HepG2 (cell line): Measurements from ENCODE around the gene SRP14. TPM values are rescaled to one million over a fixed set of nuclear protein-coding genes. Genes with fewer than 3 reads are reported as not detected.

Experiments used
- CHD2 ChIP-seq: IDR thresholded peaks from 2 replicates; pipeline ENCODE4 v1.6.1; 2011; ENCODE audit warnings: low read depth, low read length, improper control_type of control experiment
- CHD4 ChIP-seq: fragments of 200-600 bp; sonication (generic); IDR thresholded peaks from 2 replicates; pipeline ENCODE4 v1.7.0; 2017; ENCODE audit warnings: mild to moderate bottlenecking, low read length, borderline replicate concordance
- GPBP1L1 ChIP-seq: sonication (generic); formaldehyde crosslinking; IDR thresholded peaks from 2 replicates; pipeline ENCODE4 v1.5.0; 2020; ENCODE audit warnings: mild to moderate bottlenecking, missing genetic modification reagents
- HOXA9 ChIP-seq: sonication (generic); formaldehyde crosslinking; IDR thresholded peaks from 2 replicates; pipeline ENCODE4 v1.8.1; 2022; ENCODE audit warnings: missing genetic modification reagents, mild to moderate bottlenecking, moderate library complexity, borderline replicate concordance
- JUN ChIP-seq: sonication (generic); formaldehyde crosslinking; IDR thresholded peaks from 2 replicates; pipeline ENCODE4 v1.4.0; 2020; ENCODE audit warnings: mild to moderate bottlenecking, missing genetic modification reagents
- MTA3 ChIP-seq: sonication (generic); formaldehyde crosslinking; IDR thresholded peaks from 2 replicates; pipeline ENCODE4 v1.4.0; 2020; ENCODE audit warnings: missing genetic modification reagents
- MXD4 ChIP-seq: IDR thresholded peaks from 2 replicates; pipeline ENCODE4 v1.6.1; 2016; ENCODE audit warnings: mild to moderate bottlenecking, missing biosample characterization, missing genetic modification reagents
- PATZ1 ChIP-seq: sonication (generic); formaldehyde crosslinking; IDR thresholded peaks from 2 replicates; pipeline ENCODE4 v1.4.0; 2020; ENCODE audit warnings: missing genetic modification reagents
- SAFB2 ChIP-seq: sonication (generic); formaldehyde crosslinking; IDR thresholded peaks from 2 replicates; pipeline ENCODE4 v1.5.1; 2020; ENCODE audit warnings: missing genetic modification reagents, low read depth, mild to moderate bottlenecking, borderline replicate concordance
- SP4 ChIP-seq: sonication (generic); formaldehyde crosslinking; IDR thresholded peaks from 2 replicates; pipeline ENCODE4 v1.8.1; 2023; ENCODE audit warnings: mild to moderate bottlenecking, missing genetic modification reagents
- ZBTB1 ChIP-seq: sonication (generic); formaldehyde crosslinking; IDR thresholded peaks from 2 replicates; pipeline ENCODE4 v1.4.0; 2020; ENCODE audit warnings: missing genetic modification reagents, borderline replicate concordance
- ZBTB34 ChIP-seq: sonication (generic); formaldehyde crosslinking; IDR thresholded peaks from 2 replicates; pipeline ENCODE4 v1.8.0; 2022; ENCODE audit warnings: mild to moderate bottlenecking, missing genetic modification reagents
- ZNF207 ChIP-seq: fragments of 450-650 bp; IDR thresholded peaks from 2 replicates; pipeline ENCODE4 v1.6.1; 2016; ENCODE audit warnings: antibody characterized with exemption, borderline replicate concordance
- ZNF510 ChIP-seq: sonication (generic); formaldehyde crosslinking; IDR thresholded peaks from 2 replicates; pipeline ENCODE4 v1.4.0; 2020; ENCODE audit warnings: low read depth, mild to moderate bottlenecking, missing genetic modification reagents
- ZNF577 ChIP-seq: sonication (generic); formaldehyde crosslinking; IDR thresholded peaks from 2 replicates; pipeline ENCODE4 v1.4.0; 2020; ENCODE audit warnings: mild to moderate bottlenecking, low read depth, missing genetic modification reagents, borderline replicate concordance
- ZNF652 ChIP-seq: IDR thresholded peaks from 2 replicates; pipeline ENCODE4 v1.6.1; 2016; ENCODE audit warnings: low read depth, borderline replicate concordance
- ZNF660 ChIP-seq: sonication (generic); formaldehyde crosslinking; IDR thresholded peaks from 2 replicates; pipeline ENCODE4 v1.5.1; 2020; ENCODE audit warnings: mild to moderate bottlenecking, low read depth, missing genetic modification reagents, borderline replicate concordance
- polyA plus RNA-seq, 8 experiments: library from polyadenylated mRNA; depleted of rRNA in 3 of 8; stranded (reverse) in 7 of 8; unstranded in 1 of 8; fragments of >200 nt; fragmentation: Illumina TruSeq in 4 of 8; extraction: Trizol in 4 of 8; gene quantifications; 2 replicates each; pipeline versions ENCODE4 v1.2.1 to v1.2.3, GENCODE V29; 2011 to 2016; ENCODE audit warnings: low read depth in 4 of 8, missing spikeins in 1 of 8, mixed read lengths in 1 of 8; ENCODE audit not compliant: insufficient read depth in 1 of 8
- total RNA-seq, 5 experiments: library from RNA; depleted of rRNA; stranded (reverse); fragments of >200 nt; fragmentation: Illumina TruSeq; extraction: Trizol; gene quantifications; 2 replicates each; pipeline ENCODE4 v1.2.3, GENCODE V29; 2016; ENCODE audit warnings: low read depth in 1 of 5
- TF ChIP-seq, protein P1 (sequence below): sonication (generic); formaldehyde crosslinking; IDR thresholded peaks from 2 replicates; pipeline ENCODE4 v1.4.0; 2020; ENCODE audit warnings: missing genetic modification reagents
- TF ChIP-seq, protein P2 (sequence below): sonication (generic); formaldehyde crosslinking; IDR thresholded peaks from 2 replicates; pipeline ENCODE4 v1.9.0; 2022; ENCODE audit warnings: missing genetic modification reagents, mild to moderate bottlenecking, borderline replicate concordance

The SRP14 gene
- total and polyA plus RNA-seq, 2 of the 13 experiments (the other 11 are each of a cell fraction or from before 2014, with no cell fraction given): 208 to 356 TPM

- peak; percentile 93 for TF ChIP-seq PATZ1 (CRISPR knock-in tag)
- no peak for TF ChIP-seq MTA3
- TF ChIP-seq, protein P1, sequence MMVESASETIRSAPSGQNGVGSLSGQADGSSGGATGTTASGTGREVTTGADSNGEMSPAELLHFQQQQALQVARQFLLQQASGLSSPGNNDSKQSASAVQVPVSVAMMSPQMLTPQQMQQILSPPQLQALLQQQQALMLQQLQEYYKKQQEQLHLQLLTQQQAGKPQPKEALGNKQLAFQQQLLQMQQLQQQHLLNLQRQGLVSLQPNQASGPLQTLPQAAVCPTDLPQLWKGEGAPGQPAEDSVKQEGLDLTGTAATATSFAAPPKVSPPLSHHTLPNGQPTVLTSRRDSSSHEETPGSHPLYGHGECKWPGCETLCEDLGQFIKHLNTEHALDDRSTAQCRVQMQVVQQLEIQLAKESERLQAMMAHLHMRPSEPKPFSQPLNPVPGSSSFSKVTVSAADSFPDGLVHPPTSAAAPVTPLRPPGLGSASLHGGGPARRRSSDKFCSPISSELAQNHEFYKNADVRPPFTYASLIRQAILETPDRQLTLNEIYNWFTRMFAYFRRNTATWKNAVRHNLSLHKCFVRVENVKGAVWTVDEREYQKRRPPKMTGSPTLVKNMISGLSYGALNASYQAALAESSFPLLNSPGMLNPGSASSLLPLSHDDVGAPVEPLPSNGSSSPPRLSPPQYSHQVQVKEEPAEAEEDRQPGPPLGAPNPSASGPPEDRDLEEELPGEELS (CRISPR knock-in tag): peak; percentile 15; the same call in 1 of the 2 replicates
- no peak for TF ChIP-seq HOXA9 (CRISPR knock-in tag)
- TF ChIP-seq ZBTB1 (CRISPR knock-in tag): no peak
- TF ChIP-seq CHD4: no peak
- TF ChIP-seq CHD2: no peak
- no peak for TF ChIP-seq ZNF660 (CRISPR knock-in tag)
- TF ChIP-seq ZNF207: no peak
- TF ChIP-seq ZNF577 (CRISPR knock-in tag): no peak
- TF ChIP-seq, protein P2, sequence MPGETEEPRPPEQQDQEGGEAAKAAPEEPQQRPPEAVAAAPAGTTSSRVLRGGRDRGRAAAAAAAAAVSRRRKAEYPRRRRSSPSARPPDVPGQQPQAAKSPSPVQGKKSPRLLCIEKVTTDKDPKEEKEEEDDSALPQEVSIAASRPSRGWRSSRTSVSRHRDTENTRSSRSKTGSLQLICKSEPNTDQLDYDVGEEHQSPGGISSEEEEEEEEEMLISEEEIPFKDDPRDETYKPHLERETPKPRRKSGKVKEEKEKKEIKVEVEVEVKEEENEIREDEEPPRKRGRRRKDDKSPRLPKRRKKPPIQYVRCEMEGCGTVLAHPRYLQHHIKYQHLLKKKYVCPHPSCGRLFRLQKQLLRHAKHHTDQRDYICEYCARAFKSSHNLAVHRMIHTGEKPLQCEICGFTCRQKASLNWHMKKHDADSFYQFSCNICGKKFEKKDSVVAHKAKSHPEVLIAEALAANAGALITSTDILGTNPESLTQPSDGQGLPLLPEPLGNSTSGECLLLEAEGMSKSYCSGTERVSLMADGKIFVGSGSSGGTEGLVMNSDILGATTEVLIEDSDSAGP (CRISPR knock-in tag): peak; percentile 73
- TF ChIP-seq MXD4 (CRISPR knock-in tag): peak; percentile 71; the same call in 1 of the 2 replicates
- TF ChIP-seq SP4 (CRISPR knock-in tag): 0 out of 2 replicates have a peak, but pooled peaks have one; percentile 14
- TF ChIP-seq ZBTB34 (CRISPR knock-in tag): peak; percentile 64; the same call in 1 of the 2 replicates
- 0 out of 2 replicates have a peak, but pooled peaks have one; percentile 36 for TF ChIP-seq JUN (CRISPR knock-in tag)
- TF ChIP-seq ZNF652 (CRISPR knock-in tag): 0 out of 2 replicates have a peak, but pooled peaks have one; percentile 10
- TF ChIP-seq GPBP1L1 (CRISPR knock-in tag): no peak
- TF ChIP-seq ZNF510 (CRISPR knock-in tag): peak; percentile 90; the same call in 1 of the 2 replicates
- 0 out of 2 replicates have a peak, but pooled peaks have one; percentile 60 for TF ChIP-seq SAFB2 (CRISPR knock-in tag)
Observed at GRCh38 chr15:40038638-40039543, at the start of gene SRP14 (continued).
